ENCODE measurements around the gene PRKCB.

PRKCB gene

GRCh38 chr16:24001710-24002109, 165.9 kb downstream of the PRKCB start:
- no peak for TF ChIP-seq POLR2AphosphoS5 (IDR thresholded peaks at IDR 0.05; ENCODE audit: low read depth, low read length)
- TF ChIP-seq TAF1 (IDR thresholded peaks at IDR 0.05; ENCODE audit: borderline replicate concordance, insufficient read depth, low read length): no peak
- no peak for TF ChIP-seq FOXP2 (optimal IDR thresholded peaks at IDR 0.05; ENCODE audit: borderline replicate concordance, extremely low read depth, extremely low read length, insufficient read depth)
- no peak for TF ChIP-seq REST (IDR thresholded peaks at IDR 0.05; ENCODE audit: insufficient read depth in 1 of 2, low read depth in 2 of 2, low read length in 2 of 2)
- TF ChIP-seq SIN3A (IDR thresholded peaks at IDR 0.05; ENCODE audit: borderline replicate concordance, insufficient read depth, low read length): no peak

- TF ChIP-seq POLR2AphosphoS5 (IDR thresholded peaks at IDR 0.05; ENCODE audit: low read depth, low read length): no peak
- no peak for TF ChIP-seq SIN3A (IDR thresholded peaks at IDR 0.05; ENCODE audit: borderline replicate concordance, insufficient read depth, low read length)
- TF ChIP-seq FOXP2 (optimal IDR thresholded peaks at IDR 0.05; ENCODE audit: borderline replicate concordance, extremely low read depth, extremely low read length, insufficient read depth): no peak
- no peak for TF ChIP-seq REST (IDR thresholded peaks at IDR 0.05; ENCODE audit: insufficient read depth in 1 of 2, low read depth in 2 of 2, low read length in 2 of 2)
Observed at GRCh38 chr16:24002619-24003018, 166.8 kb downstream of the PRKCB start.

GRCh38 chr16:24005577-24005976, 169.8 kb downstream of the PRKCB start:
- no peak for TF ChIP-seq POLR2AphosphoS5 (IDR thresholded peaks at IDR 0.05; ENCODE audit: low read depth, low read length)
- no peak for TF ChIP-seq TAF1 (IDR thresholded peaks at IDR 0.05; ENCODE audit: borderline replicate concordance, insufficient read depth, low read length)
- no peak for TF ChIP-seq FOXP2 (optimal IDR thresholded peaks at IDR 0.05; ENCODE audit: borderline replicate concordance, extremely low read depth, extremely low read length, insufficient read depth)
- TF ChIP-seq SIN3A (IDR thresholded peaks at IDR 0.05; ENCODE audit: borderline replicate concordance, insufficient read depth, low read length): no peak
- no peak for TF ChIP-seq REST (IDR thresholded peaks at IDR 0.05; ENCODE audit: insufficient read depth in 1 of 2, low read depth in 2 of 2, low read length in 2 of 2)

- TF ChIP-seq TAF1 (IDR thresholded peaks at IDR 0.05; ENCODE audit: borderline replicate concordance, insufficient read depth, low read length): no peak
- no peak for TF ChIP-seq POLR2AphosphoS5 (IDR thresholded peaks at IDR 0.05; ENCODE audit: low read depth, low read length)
- no peak for TF ChIP-seq FOXP2 (optimal IDR thresholded peaks at IDR 0.05; ENCODE audit: borderline replicate concordance, extremely low read depth, extremely low read length, insufficient read depth)
- no peak for TF ChIP-seq REST (IDR thresholded peaks at IDR 0.05; ENCODE audit: insufficient read depth in 1 of 2, low read depth in 2 of 2, low read length in 2 of 2)
- TF ChIP-seq SIN3A (IDR thresholded peaks at IDR 0.05; ENCODE audit: borderline replicate concordance, insufficient read depth, low read length): no peak
Observed at GRCh38 chr16:24007391-24007790, 171.6 kb downstream of the PRKCB start.

GRCh38 chr16:24007934-24008333, 172.2 kb downstream of the PRKCB start:
- no peak for TF ChIP-seq TAF1 (IDR thresholded peaks at IDR 0.05; ENCODE audit: borderline replicate concordance, insufficient read depth, low read length)
- TF ChIP-seq FOXP2 (optimal IDR thresholded peaks at IDR 0.05; ENCODE audit: borderline replicate concordance, extremely low read depth, extremely low read length, insufficient read depth): no peak
- TF ChIP-seq REST (IDR thresholded peaks at IDR 0.05; ENCODE audit: insufficient read depth in 1 of 2, low read depth in 2 of 2, low read length in 2 of 2): no peak
- TF ChIP-seq SIN3A (IDR thresholded peaks at IDR 0.05; ENCODE audit: borderline replicate concordance, insufficient read depth, low read length): no peak
- no peak for TF ChIP-seq POLR2AphosphoS5 (IDR thresholded peaks at IDR 0.05; ENCODE audit: low read depth, low read length)

Measured in PFSK-1 (cell line).